ENCODE results near the gene SH3GL1.

GRCh38 chr19:4431808-4432674, 31.7 kb upstream of the SH3GL1 start:
- TF ChIP-seq CTCF (IDR thresholded peaks at IDR 0.05; ENCODE audit: poor library complexity) = no peak
- TF ChIP-seq EZH2phosphoT487 (IDR thresholded peaks at IDR 0.05; ENCODE audit: low read depth, severe bottlenecking, unreplicated experiment) = no peak
- no peak for TF ChIP-seq EZH2 (IDR thresholded peaks at IDR 0.05; ENCODE audit: borderline replicate concordance)

Data from hepatocyte (in vitro differentiated cells).